ENCODE data around the gene SSTR3.

The SSTR3 gene

DNA sequence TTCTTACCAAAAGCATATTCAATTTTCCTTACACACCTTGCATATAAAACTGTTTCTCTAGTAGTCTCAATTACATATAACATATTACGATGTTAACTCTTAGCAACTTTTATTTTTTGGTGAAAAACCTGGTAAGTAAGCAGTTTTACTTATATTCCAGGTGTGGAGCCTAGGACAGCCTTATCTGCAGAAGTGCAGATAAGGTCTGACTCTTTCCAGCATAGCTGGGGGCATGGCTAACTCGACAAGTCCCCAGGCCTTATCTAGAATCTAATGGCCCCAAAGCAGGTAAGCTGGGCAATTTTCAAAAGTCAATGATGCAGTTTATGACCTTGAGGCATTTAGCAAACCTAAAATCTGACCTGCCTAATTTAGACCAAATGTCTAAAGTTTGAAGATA is 20.1 kb downstream of the SSTR3 start:
- no peak for DNase-seq (ENCODE audit: low read depth in 1 of 2, low spot score in 1 of 2)
- Histone ChIP-seq H3K4me3 (replicated peaks; ENCODE audit: insufficient read depth, low read length) (no peak overlapping the region), H3K27ac (replicated peaks) (no peak overlapping the region)

DNA sequence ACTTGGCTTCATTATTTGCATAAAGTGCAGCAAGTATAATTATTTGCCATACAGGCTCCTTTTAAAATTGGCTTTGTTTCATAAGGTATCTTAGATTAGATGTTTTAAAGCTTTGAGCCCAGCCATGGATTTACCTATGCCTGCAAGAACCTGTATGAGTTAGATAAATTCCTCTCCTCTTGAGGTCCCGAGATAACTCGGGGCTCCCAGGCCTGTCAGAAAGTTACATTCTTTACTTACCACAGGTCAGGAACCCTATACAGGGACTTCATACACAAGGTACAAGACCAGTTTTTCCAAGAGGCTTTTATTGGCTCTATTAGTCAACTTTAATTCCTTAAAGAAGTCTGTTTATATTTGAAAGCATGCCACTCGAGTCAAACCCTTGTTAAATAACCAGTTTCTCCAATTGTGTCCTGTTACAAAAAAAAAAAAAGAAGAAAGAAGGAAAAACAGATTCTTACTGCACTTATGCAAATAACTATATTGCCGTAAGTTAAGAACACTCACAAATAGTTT is 22.0 kb downstream of the SSTR3 start:
- Histone ChIP-seq H3K4me3 (replicated peaks; ENCODE audit: insufficient read depth, low read length) (no peak overlapping the region), H3K27me3 (ENCODE audit: insufficient read depth, poor library complexity, severe bottlenecking) (no peaks in the 10 kb centered on the region), H3K27ac (replicated peaks) (no peak overlapping the region)
- TF ChIP-seq GABPA (IDR thresholded peaks at IDR 0.05; ENCODE audit: low read depth) (no peak), POLR2AphosphoS5 (IDR thresholded peaks at IDR 0.05; ENCODE audit: low read depth) (no peak), SPI1 (IDR thresholded peaks at IDR 0.05; ENCODE audit: borderline replicate concordance, low read depth) (no peak)
- TF ChIP-seq, protein P1, sequence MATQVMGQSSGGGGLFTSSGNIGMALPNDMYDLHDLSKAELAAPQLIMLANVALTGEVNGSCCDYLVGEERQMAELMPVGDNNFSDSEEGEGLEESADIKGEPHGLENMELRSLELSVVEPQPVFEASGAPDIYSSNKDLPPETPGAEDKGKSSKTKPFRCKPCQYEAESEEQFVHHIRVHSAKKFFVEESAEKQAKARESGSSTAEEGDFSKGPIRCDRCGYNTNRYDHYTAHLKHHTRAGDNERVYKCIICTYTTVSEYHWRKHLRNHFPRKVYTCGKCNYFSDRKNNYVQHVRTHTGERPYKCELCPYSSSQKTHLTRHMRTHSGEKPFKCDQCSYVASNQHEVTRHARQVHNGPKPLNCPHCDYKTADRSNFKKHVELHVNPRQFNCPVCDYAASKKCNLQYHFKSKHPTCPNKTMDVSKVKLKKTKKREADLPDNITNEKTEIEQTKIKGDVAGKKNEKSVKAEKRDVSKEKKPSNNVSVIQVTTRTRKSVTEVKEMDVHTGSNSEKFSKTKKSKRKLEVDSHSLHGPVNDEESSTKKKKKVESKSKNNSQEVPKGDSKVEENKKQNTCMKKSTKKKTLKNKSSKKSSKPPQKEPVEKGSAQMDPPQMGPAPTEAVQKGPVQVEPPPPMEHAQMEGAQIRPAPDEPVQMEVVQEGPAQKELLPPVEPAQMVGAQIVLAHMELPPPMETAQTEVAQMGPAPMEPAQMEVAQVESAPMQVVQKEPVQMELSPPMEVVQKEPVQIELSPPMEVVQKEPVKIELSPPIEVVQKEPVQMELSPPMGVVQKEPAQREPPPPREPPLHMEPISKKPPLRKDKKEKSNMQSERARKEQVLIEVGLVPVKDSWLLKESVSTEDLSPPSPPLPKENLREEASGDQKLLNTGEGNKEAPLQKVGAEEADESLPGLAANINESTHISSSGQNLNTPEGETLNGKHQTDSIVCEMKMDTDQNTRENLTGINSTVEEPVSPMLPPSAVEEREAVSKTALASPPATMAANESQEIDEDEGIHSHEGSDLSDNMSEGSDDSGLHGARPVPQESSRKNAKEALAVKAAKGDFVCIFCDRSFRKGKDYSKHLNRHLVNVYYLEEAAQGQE (IDR thresholded peaks at IDR 0.05; ENCODE audit: insufficient replicate concordance, low read depth): no peak
- TF ChIP-seq, protein P2, sequence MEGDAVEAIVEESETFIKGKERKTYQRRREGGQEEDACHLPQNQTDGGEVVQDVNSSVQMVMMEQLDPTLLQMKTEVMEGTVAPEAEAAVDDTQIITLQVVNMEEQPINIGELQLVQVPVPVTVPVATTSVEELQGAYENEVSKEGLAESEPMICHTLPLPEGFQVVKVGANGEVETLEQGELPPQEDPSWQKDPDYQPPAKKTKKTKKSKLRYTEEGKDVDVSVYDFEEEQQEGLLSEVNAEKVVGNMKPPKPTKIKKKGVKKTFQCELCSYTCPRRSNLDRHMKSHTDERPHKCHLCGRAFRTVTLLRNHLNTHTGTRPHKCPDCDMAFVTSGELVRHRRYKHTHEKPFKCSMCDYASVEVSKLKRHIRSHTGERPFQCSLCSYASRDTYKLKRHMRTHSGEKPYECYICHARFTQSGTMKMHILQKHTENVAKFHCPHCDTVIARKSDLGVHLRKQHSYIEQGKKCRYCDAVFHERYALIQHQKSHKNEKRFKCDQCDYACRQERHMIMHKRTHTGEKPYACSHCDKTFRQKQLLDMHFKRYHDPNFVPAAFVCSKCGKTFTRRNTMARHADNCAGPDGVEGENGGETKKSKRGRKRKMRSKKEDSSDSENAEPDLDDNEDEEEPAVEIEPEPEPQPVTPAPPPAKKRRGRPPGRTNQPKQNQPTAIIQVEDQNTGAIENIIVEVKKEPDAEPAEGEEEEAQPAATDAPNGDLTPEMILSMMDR (IDR thresholded peaks at IDR 0.05; ENCODE audit: insufficient read depth, low read length): no peak
- no peak for DNase-seq (ENCODE audit: low read depth in 1 of 2, low spot score in 1 of 2)

More for the DNA sequence above, 20.1 kb downstream of the SSTR3 start:
- TF ChIP-seq, protein P2 (IDR thresholded peaks at IDR 0.05; ENCODE audit: insufficient read depth, low read length): no peak
- TF ChIP-seq GABPA (IDR thresholded peaks at IDR 0.05; ENCODE audit: low read depth): no peak
- TF ChIP-seq POLR2AphosphoS5 (IDR thresholded peaks at IDR 0.05; ENCODE audit: low read depth): no peak
- TF ChIP-seq, protein P1 (IDR thresholded peaks at IDR 0.05; ENCODE audit: insufficient replicate concordance, low read depth): no peak
- TF ChIP-seq SPI1 (IDR thresholded peaks at IDR 0.05; ENCODE audit: borderline replicate concordance, low read depth): no peak
- no peaks in the 10 kb centered on the region for H3K27me3 ChIP-seq (ENCODE audit: insufficient read depth, poor library complexity, severe bottlenecking)

DNA sequence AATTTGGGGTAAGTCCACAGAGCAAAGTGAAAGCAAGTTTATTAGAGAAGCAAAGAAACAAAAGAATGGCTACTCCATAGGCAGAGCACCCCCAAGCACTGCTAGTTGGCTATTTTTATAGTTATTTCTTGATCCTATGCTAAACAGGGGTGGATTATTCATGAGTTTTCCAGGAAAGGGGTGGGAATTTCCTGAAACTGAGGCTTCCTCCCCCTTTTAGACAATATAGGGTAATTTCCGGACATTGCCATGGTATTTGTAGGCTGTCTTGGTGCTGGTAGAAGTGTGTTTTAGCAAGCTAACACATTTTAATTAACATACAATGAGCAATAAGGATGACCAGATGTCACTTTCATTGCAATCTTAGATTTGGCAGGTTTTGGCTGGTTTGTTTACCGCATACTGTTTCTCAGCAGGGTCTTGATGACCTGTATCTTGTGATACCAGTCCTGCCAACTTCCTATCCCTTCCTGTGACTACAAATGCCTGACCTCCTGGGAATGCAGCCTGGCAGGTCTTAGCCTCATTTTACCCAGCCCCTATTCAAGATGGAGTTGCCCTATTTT is 23.3 kb downstream of the SSTR3 start:
- DNase-seq (ENCODE audit: low read depth in 1 of 2, low spot score in 1 of 2): no peak
- TF ChIP-seq, protein P2 (IDR thresholded peaks at IDR 0.05; ENCODE audit: insufficient read depth, low read length): no peak
- TF ChIP-seq, protein P1 (IDR thresholded peaks at IDR 0.05; ENCODE audit: insufficient replicate concordance, low read depth): no peak
- TF ChIP-seq GABPA (IDR thresholded peaks at IDR 0.05; ENCODE audit: low read depth) (no peak), POLR2AphosphoS5 (IDR thresholded peaks at IDR 0.05; ENCODE audit: low read depth) (no peak), SPI1 (IDR thresholded peaks at IDR 0.05; ENCODE audit: borderline replicate concordance, low read depth) (no peak)
- Histone ChIP-seq H3K27ac (replicated peaks) (no peak overlapping the region), H3K27me3 (ENCODE audit: insufficient read depth, poor library complexity, severe bottlenecking) (no peaks in the 10 kb centered on the region), H3K4me3 (replicated peaks; ENCODE audit: insufficient read depth, low read length) (no peak overlapping the region)

Measured in HL-60 (cell line).